NCI-H524 treated with DMSO at 0.1 percent for 48 hours (cell line): ENCODE results near the gene TTC38.
"Not testable (repeated sequence)": the region's sequence is repeated elsewhere in the genome, so short reads cannot be mapped to it uniquely, and the experiment has no call there.

Source experiments
- DNase-seq: peaks from one replicate; lab custom pipeline; 2025; lab: John Stamatoyannopoulos, UW

TTC38 gene

GRCh38 chr22:46246178-46246577 is 21.6 kb upstream of the TTC38 start:
- no peak for DNase-seq

DNA sequence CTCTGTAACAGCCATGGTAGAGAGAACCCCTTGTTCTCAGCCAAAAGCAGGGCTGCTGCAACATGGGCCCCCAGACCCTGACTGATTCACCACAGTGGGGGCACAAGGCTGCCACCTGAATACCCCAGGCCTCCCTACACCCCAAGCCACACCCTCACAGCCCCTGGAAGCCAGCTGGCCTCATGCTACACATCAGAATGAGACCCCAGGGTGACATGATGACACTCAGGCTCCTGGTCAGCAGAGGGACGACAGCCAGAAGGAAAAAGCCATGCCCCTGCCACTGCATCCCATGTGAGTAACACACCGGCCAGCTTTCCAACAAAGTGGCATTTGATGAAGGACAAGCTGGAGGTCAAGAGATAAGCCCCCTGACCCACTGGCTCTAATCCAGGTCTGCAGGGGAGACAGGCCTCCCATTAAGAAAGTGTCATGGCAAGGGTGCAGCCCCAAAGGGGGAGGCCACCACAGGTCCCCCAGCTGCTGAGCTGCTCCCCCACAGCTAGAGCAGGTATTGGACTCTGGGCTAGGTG is 20.3 kb upstream of the TTC38 start:
- DNase-seq, result no peak

DNA sequence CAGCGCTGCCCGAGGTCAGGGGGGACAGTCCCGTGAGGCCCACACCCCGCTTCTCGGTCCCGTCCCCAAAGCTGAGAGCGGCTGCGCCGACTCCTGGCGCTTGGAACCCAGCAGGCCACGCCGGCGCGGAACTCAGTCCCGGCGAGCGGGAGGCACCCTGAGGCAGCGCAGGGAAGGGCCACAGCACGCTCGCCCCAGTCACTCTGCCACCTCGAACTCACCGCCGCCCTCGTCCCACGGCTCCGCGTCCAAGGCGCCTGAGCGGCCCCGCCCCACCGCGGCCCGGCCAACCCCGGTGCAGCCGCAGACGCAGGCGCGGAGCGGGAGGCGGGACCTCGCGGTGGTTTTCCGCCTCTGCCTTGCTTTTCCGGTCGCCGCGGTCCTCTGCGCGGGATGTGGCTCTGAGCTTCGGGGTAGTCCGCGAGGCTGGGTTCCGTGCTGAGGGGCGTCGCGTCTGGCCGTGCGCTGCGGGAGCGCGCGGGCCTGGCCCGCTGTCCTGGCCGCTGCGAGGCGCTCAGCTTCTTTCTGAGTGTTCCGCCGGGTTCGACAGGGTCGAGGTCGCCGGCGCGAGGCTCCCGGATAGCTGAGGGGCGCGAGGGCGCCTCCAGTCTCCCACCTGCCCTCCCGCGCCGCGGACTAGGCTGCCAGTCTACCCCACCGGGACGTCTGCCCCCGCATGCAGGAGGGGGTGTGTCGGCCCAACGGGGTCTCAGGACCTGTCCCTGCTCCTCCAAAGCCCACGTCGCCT is 17.6 kb upstream of the TTC38 start, which contains the start of gene CDPF1:
CDPF1 (minus strand) TSS at position 259 of the 748 bp plus-strand sequence. CDS start 2,009 bp downstream, outside the sequence.
- DNase-seq, result peak; percentile 15

DNA sequence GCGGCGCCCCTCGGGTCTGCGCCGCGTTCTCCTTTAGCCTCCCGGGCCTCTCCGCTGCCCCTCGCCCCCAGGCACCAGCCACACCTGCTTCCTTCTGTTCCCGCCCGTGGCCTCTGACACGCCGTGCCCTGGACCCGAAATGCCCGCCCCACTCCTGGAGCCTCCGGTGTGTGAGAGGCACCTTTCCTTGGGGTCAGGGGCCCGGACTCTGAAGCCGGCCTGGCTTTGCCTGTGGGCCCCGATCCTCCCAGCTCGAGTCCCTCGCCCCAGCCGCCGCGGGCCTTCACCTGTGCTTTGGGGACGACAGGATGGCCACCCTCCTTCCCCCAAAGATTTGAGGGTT is 17.1 kb upstream of the TTC38 start:
- DNase-seq, result no peak

GRCh38 chr22:46251266-46251665 is 16.5 kb upstream of the TTC38 start:
- no peak for DNase-seq

GRCh38 chr22:46251816-46252380 is 15.9 kb upstream of the TTC38 start:
- DNase-seq, result no peak

- no peak for DNase-seq
Measured at GRCh38 chr22:46256358-46256958, 11.3 kb upstream of the TTC38 start.

GRCh38 chr22:46259374-46259773 is 8.4 kb upstream of the TTC38 start:
- DNase-seq, result no peak

- no peak for DNase-seq
Measured at GRCh38 chr22:46260038-46260437, 7.8 kb upstream of the TTC38 start.

- DNase-seq, result no peak
Measured at GRCh38 chr22:46262449-46263215, 5.2 kb upstream of the TTC38 start.

GRCh38 chr22:46263216-46263590 is 4.6 kb upstream of the TTC38 start, which contains the start of gene PKDREJ:
Gene PKDREJ (minus strand): TSS chr22:46263343. CDS start chr22:46263322, 21 bp downstream.
- DNase-seq, result no peak

- DNase-seq, result not testable (repeated sequence)
Measured at GRCh38 chr22:46264520-46264919, 3.3 kb upstream of the TTC38 start.

DNA sequence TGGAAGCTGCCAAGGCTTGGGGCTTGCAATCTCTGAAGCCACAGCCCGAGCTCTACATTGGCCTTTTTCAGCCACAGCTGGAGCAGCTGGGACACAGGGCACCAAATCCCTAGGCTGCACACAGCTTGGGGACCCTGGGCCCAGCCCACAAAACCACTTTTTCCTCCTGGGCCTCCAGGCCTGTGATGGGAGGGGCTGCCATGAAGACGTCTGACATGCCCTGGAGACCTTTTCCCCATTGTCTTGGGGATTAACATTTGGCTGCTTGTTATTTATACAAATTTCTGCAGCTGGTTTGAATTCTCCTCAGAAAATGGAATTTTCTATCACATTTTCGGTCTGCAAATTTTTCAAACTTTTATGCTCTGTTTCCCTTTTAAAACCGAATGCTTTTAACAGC is 2.2 kb upstream of the TTC38 start:
- DNase-seq, result not testable (repeated sequence)

GRCh38 chr22:46269564-46269963 is 1.8 kb downstream of the TTC38 start:
- DNase-seq, result no peak

- DNase-seq, result no peak
Measured at GRCh38 chr22:46272196-46272595, 4.4 kb downstream of the TTC38 start.

GRCh38 chr22:46272762-46273431 is 5.1 kb downstream of the TTC38 start:
- no peak for DNase-seq

DNA sequence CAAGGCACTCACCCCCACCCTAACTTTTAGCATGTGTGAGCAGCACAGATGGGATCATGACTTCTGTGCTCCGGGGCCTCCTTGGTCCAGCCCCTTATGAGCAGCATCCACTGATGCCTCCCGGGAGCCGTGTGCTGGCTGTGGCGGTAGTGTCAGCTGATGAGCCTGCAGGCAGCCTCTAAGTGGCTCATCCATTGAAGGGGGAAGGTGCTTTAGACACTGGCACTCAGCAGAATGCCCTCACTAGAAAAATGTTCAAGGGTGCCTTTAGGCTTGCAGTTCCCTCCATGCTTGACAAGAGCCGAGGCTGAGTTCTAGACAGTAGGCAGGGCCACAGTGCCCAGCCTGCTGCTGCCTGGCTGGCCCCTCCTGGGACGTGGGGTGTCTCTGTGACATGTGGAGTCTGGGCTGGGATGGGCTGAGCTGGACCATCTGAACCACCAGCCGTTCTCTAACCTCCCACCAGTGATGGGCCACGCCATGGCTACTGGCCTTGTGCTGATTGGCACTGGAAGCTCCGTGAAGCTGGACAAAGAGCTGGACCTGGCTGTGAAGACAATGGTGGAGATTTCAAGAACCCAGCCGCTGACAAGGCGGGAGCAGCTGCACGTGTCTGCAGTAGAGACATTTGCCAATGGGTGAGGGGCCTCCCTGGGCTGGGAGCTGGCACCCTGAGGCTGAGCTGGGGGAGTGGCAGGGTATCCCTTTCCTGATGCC is 5.8 kb downstream of the TTC38 start:
- DNase-seq, result no peak

DNA sequence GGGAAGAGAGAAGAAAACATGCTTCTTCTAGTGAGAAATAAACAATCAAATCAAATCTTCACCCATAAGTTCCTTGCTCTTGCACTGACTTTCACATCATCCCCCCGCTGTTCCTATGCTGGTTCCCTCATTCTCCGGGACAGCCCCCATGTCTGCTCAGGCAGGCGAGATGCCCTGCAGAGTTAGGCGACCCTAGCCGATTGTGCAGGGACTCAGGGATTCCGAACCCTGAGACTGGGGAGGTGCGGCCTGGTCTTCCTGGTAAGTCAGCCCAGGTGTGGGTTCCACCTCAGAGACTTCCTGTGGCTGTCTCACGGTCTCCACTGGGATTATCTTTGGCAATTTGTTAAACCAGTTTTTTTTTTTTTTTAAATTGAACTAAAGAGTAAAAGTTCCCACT is 6.6 kb downstream of the TTC38 start:
- no peak for DNase-seq

- no peak for DNase-seq
Measured at GRCh38 chr22:46275455-46276122, 7.8 kb downstream of the TTC38 start.

- DNase-seq, result no peak
Measured at GRCh38 chr22:46276563-46276962, 8.8 kb downstream of the TTC38 start.
